MM.1S (cell line): ENCODE measurements around the gene TEK.

Source experiments
- DNase-seq: peaks from one replicate; pipeline ENCODE4 v3.0.0-alpha.2; 2015
- H2AFZ ChIP-seq: fragments of 300-600 bp; sonication (generic); 2 replicates; pipeline ENCODE4 v1.6.0; 2016; ENCODE audit warnings: antibody characterized with exemption, low read length
- H3F3A ChIP-seq: fragments of 300-600 bp; sonication (generic); 2 replicates; pipeline ENCODE4 v1.6.1; 2016; ENCODE audit warnings: mild to moderate bottlenecking, antibody characterized with exemption, low read length, moderate library complexity, mixed read lengths; ENCODE audit not compliant: insufficient read depth
- H3K27ac ChIP-seq: fragments of 300-600 bp; sonication (generic); 2 replicates; pipeline ENCODE4 v1.5.1; 2016; ENCODE audit warnings: mild to moderate bottlenecking, low read length
- H3K27me3 ChIP-seq: fragments of 300-600 bp; sonication (generic); replicated peaks from 2 replicates; pipeline ENCODE4 v1.6.0; 2016; ENCODE audit warnings: low read length; ENCODE audit not compliant: insufficient read depth
- H3K36me3 ChIP-seq: fragments of 300-600 bp; sonication (generic); replicated peaks from 2 replicates; pipeline ENCODE4 v1.6.1; 2016; ENCODE audit warnings: mild to moderate bottlenecking, low read length, mixed read lengths; ENCODE audit not compliant: insufficient read depth
- H3K4me1 ChIP-seq: fragments of 300-600 bp; sonication (generic); 2 replicates; pipeline ENCODE4 v1.6.1; 2016; ENCODE audit warnings: low read length, mixed read lengths
- H3K4me2 ChIP-seq: fragments of 300-600 bp; sonication (generic); 2 replicates; pipeline ENCODE4 v1.6.0; 2016; ENCODE audit warnings: low read depth, low read length
- H3K4me3 ChIP-seq: fragments of 300-600 bp; sonication (generic); 2 replicates; pipeline ENCODE4 v1.5.1; 2016; ENCODE audit warnings: low read length, mixed read lengths
- H3K79me2 ChIP-seq: fragments of 300-600 bp; sonication (generic); 2 replicates; pipeline ENCODE4 v1.6.1; 2016; ENCODE audit warnings: mixed run types, low read length, mixed read lengths
- H3K9ac ChIP-seq: fragments of 300-600 bp; sonication (generic); 2 replicates; pipeline ENCODE4 v1.6.1; 2016; ENCODE audit warnings: low read length, mixed read lengths
- H3K9me2 ChIP-seq: fragments of 300-600 bp; sonication (generic); replicated peaks from 2 replicates; pipeline ENCODE4 v1.6.1; 2016; ENCODE audit warnings: mild to moderate bottlenecking, low read length, mixed read lengths; ENCODE audit not compliant: insufficient read depth
- H3K9me3 ChIP-seq: fragments of 300-600 bp; sonication (generic); replicated peaks from 2 replicates; pipeline ENCODE4 v1.6.1; 2016; ENCODE audit warnings: mild to moderate bottlenecking, low read length, mixed read lengths; ENCODE audit not compliant: insufficient read depth
- H4K20me1 ChIP-seq: fragments of 300-600 bp; sonication (generic); 2 replicates; pipeline ENCODE4 v1.6.1; 2016; ENCODE audit warnings: mild to moderate bottlenecking, low read length, moderate library complexity, mixed read lengths; ENCODE audit not compliant: insufficient read depth
- CTCF ChIP-seq: fragments of 300-600 bp; sonication (generic); IDR thresholded peaks from 2 replicates; pipeline ENCODE4 v1.5.1; 2016; ENCODE audit warnings: antibody characterized with exemption, low read length, mixed read lengths
- EZH2 ChIP-seq: fragments of 300-600 bp; sonication (generic); optimal IDR thresholded peaks from 2 replicates; pipeline ENCODE3; 2017; ENCODE audit warnings: low read depth, mild to moderate bottlenecking, antibody characterized with exemption, low read length, mixed read lengths
- EZH2phosphoT487 ChIP-seq: fragments of 300-600 bp; sonication (generic); IDR thresholded peaks from 2 replicates; pipeline ENCODE4 v1.6.1; 2018; ENCODE audit warnings: antibody characterized with exemption, low read length

The TEK gene

GRCh38 chr9:27209034-27209433, 100.0 kb downstream of the TEK start:
- no peaks in the 10 kb centered on the region for H3K79me2 ChIP-seq
- H3K4me1 ChIP-seq = no peaks in the 10 kb centered on the region
- H3K27ac ChIP-seq = no peak overlapping the region
- no peak for TF ChIP-seq EZH2
- no peak for TF ChIP-seq EZH2phosphoT487
- no peak for TF ChIP-seq CTCF
- H3K36me3 ChIP-seq = no peaks in the 10 kb centered on the region
- H3K4me2 ChIP-seq = no peak overlapping the region
- H3K27me3 ChIP-seq = no peaks in the 10 kb centered on the region
- no peaks in the 10 kb centered on the region for H3K9me3 ChIP-seq
- no peaks in the 10 kb centered on the region for H4K20me1 ChIP-seq
- H3F3A ChIP-seq = no peaks in the 10 kb centered on the region
- H2AFZ ChIP-seq = no peak overlapping the region
- H3K9me2 ChIP-seq = no peaks in the 10 kb centered on the region
- H3K9ac ChIP-seq = no peak overlapping the region
- H3K4me3 ChIP-seq = no peak overlapping the region
- DNase-seq = no peak

GRCh38 chr9:27210588-27210987, 101.6 kb downstream of the TEK start:
- H3K27me3 ChIP-seq = no peaks in the 10 kb centered on the region
- no peak overlapping the region for H3K27ac ChIP-seq
- TF ChIP-seq EZH2phosphoT487 = no peak
- TF ChIP-seq EZH2 = no peak
- no peak for TF ChIP-seq CTCF
- H3K9me3 ChIP-seq = no peaks in the 10 kb centered on the region
- H2AFZ ChIP-seq = no peak overlapping the region
- H3K4me2 ChIP-seq = no peak overlapping the region
- no peaks in the 10 kb centered on the region for H4K20me1 ChIP-seq
- H3K4me3 ChIP-seq = no peak overlapping the region
- no peaks in the 10 kb centered on the region for H3K9me2 ChIP-seq
- no peak overlapping the region for H3K9ac ChIP-seq
- no peaks in the 10 kb centered on the region for H3K36me3 ChIP-seq
- H3K4me1 ChIP-seq = no peaks in the 10 kb centered on the region
- H3K79me2 ChIP-seq = no peaks in the 10 kb centered on the region
- no peak for DNase-seq
- H3F3A ChIP-seq = no peaks in the 10 kb centered on the region

- no peak overlapping the region for H3K9ac ChIP-seq
- H3K4me2 ChIP-seq = no peak overlapping the region
- no peak overlapping the region for H3K27ac ChIP-seq
- no peaks in the 10 kb centered on the region for H3K79me2 ChIP-seq
- H3K4me3 ChIP-seq = no peak overlapping the region
- no peak overlapping the region for H2AFZ ChIP-seq
- no peaks in the 10 kb centered on the region for H3K9me2 ChIP-seq
- TF ChIP-seq CTCF (no peak), EZH2 (no peak), EZH2phosphoT487 (no peak)
- H3K9me3 ChIP-seq = no peaks in the 10 kb centered on the region
- H3K4me1 ChIP-seq = no peaks in the 10 kb centered on the region
- no peaks in the 10 kb centered on the region for H4K20me1 ChIP-seq
- no peaks in the 10 kb centered on the region for H3F3A ChIP-seq
- H3K36me3 ChIP-seq = no peaks in the 10 kb centered on the region
- no peaks in the 10 kb centered on the region for H3K27me3 ChIP-seq
- DNase-seq = no peak
These were observed 103.2 kb downstream of the TEK start for GRCh38 chr9:27212191-27212590.
